OCI-LY3 (cell line): Measurements from ENCODE around the gene GRM4.

Experiments used
- EZH2phosphoT487 ChIP-seq: fragments of 200-600 bp; shearing (Covaris generic); IDR thresholded peaks from 2 replicates; pipeline ENCODE4 v1.6.1; 2018; ENCODE audit warnings: antibody characterized with exemption, mixed run types, low read depth
- TF ChIP-seq, protein P1 (sequence below): fragments of 200-600, 300-600 bp; sonication (generic); IDR thresholded peaks from 2 replicates; pipeline ENCODE4 v1.5.1; 2014; ENCODE audit warnings: antibody characterized with exemption, low read length, low read depth

DNA sequence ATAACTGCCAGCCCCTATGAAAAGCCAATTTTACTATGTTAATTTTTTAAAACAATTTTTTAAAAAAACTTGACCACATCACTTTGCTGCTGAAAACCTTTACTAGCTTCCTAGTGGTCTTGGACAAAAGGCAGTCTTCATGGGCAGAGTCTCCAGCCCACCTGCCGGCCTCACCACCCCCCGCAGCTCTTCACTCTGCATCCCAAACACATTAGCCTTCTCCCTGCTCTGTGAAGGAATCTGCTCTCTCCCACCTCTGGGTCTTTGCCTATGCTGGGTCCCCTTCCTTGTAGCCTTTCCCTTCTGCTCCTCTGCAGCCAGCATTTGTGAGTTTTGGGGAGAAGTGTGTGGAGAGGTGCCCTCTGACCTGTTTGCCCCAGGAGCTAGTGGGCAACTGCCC, 171.4 kb downstream of the GRM4 start:
- TF ChIP-seq, protein P1, sequence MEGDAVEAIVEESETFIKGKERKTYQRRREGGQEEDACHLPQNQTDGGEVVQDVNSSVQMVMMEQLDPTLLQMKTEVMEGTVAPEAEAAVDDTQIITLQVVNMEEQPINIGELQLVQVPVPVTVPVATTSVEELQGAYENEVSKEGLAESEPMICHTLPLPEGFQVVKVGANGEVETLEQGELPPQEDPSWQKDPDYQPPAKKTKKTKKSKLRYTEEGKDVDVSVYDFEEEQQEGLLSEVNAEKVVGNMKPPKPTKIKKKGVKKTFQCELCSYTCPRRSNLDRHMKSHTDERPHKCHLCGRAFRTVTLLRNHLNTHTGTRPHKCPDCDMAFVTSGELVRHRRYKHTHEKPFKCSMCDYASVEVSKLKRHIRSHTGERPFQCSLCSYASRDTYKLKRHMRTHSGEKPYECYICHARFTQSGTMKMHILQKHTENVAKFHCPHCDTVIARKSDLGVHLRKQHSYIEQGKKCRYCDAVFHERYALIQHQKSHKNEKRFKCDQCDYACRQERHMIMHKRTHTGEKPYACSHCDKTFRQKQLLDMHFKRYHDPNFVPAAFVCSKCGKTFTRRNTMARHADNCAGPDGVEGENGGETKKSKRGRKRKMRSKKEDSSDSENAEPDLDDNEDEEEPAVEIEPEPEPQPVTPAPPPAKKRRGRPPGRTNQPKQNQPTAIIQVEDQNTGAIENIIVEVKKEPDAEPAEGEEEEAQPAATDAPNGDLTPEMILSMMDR: no peak
- no peak for TF ChIP-seq EZH2phosphoT487
